Measurements from ENCODE around the gene DUXA. TPM values are rescaled to one million over a fixed set of nuclear protein-coding genes. Genes with fewer than 3 reads are reported as not detected.

The DUXA gene
- total RNA-seq (not detected in 2 replicates), polyA plus RNA-seq (not detected in 2 replicates), polyA minus RNA-seq (not detected in 2 replicates), Bru-seq, nascent RNA (not detected), BruChase-seq, experiment 1, labeled RNA remaining after a 6-hour chase (not detected), BruChase-seq, experiment 2, labeled RNA remaining after a 2-hour chase (not detected)
- not detected in 2 replicates for polyA plus RNA-seq (2011; cell fraction: cytosol; rRNA removed)
- not detected in 2 replicates for polyA plus RNA-seq (2011; cell fraction: nucleus; rRNA removed)
- not detected in 2 replicates for polyA plus RNA-seq (2012)
- polyA minus RNA-seq (2011; cell fraction: cytosol; rRNA and poly(A)+ RNA removed): not detected
- not detected in 2 replicates for polyA minus RNA-seq (2011; cell fraction: nucleus; rRNA and poly(A)+ RNA removed)
- long read RNA-seq: 0 reads

DNA sequence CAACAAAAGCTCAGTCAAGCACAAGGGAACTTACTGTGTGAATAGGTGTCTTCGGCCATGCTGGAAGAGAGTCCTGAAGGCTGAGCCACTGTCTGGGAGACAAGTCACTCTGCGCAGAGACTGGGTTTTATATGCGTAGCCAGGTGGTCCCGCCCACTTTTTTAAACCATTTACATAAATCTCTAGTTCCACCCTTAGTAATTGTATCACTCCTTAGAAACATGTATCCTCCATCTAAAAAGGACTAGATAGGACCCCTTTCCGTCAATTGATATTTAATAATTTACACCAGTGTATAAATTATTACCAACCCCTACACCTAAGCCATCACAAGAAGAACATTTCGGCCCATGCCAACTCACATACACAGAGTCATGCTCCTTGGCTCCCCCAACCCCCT, at the start of gene DUXA:
DUXA (minus strand) TSS at position 101 of the 400 bp plus-strand sequence; CDS start at position 59, 42 bp downstream.
- H3K4me1 ChIP-seq (ENCODE audit: control insufficient read depth, extremely low read depth, insufficient read depth, low read length): peaks cover 3% of the 10 kb centered on the region
- intact Hi-C loops (cut with micrococcal nuclease): no loop called here
- peaks cover 2% of the 10 kb centered on the region for H3K9me3 ChIP-seq (replicated peaks; ENCODE audit: control insufficient read depth, insufficient read depth, low read length)
- POLR2A ChIA-PET: no interaction called here
- FAIRE-seq (no peak), DNase-seq (ENCODE audit: low read depth, low spot score) (no peak)
- no TSS peak for BruUV-seq (replicated peaks)
- no peaks in the 10 kb centered on the region for H3K79me2 ChIP-seq (ENCODE audit: control insufficient read depth, insufficient read depth, low read length)
- no peak within 1 kb of the TSS for H2AFZ ChIP-seq (ENCODE audit: low read depth, low read length)
- TF ChIP-seq POLR2AphosphoS5 (IDR thresholded peaks at IDR 0.05; ENCODE audit: insufficient read depth, low read depth, low read length) (no peak), EZH2 (IDR thresholded peaks at IDR 0.05; ENCODE audit: borderline replicate concordance, low read depth, low read length, severe bottlenecking) (no peak)
- TF ChIP-seq, protein P1, sequence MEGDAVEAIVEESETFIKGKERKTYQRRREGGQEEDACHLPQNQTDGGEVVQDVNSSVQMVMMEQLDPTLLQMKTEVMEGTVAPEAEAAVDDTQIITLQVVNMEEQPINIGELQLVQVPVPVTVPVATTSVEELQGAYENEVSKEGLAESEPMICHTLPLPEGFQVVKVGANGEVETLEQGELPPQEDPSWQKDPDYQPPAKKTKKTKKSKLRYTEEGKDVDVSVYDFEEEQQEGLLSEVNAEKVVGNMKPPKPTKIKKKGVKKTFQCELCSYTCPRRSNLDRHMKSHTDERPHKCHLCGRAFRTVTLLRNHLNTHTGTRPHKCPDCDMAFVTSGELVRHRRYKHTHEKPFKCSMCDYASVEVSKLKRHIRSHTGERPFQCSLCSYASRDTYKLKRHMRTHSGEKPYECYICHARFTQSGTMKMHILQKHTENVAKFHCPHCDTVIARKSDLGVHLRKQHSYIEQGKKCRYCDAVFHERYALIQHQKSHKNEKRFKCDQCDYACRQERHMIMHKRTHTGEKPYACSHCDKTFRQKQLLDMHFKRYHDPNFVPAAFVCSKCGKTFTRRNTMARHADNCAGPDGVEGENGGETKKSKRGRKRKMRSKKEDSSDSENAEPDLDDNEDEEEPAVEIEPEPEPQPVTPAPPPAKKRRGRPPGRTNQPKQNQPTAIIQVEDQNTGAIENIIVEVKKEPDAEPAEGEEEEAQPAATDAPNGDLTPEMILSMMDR (IDR thresholded peaks at IDR 0.05; ENCODE audit: extremely low read depth in 1 of 2, insufficient read depth in 1 of 2, low read depth in 1 of 2, low read length in 2 of 2): no peak
- H3K9ac ChIP-seq (replicated peaks; ENCODE audit: extremely low read depth, insufficient read depth, low read length): no peak within 1 kb of the TSS
- no peaks in the 10 kb centered on the region for H4K20me1 ChIP-seq (replicated peaks; ENCODE audit: control insufficient read depth, extremely low read depth, insufficient read depth, low read length)
- no peak within 1 kb of the TSS for H3K4me3 ChIP-seq (replicated peaks in 1 of 3; ENCODE audit: insufficient read depth in 1 of 3, low read depth in 1 of 3, low read length in 3 of 3)
- H3K9me1 ChIP-seq (replicated peaks; ENCODE audit: control insufficient read depth, extremely low read depth, insufficient read depth, low read length): no peaks in the 10 kb centered on the region
- no peaks in the 10 kb centered on the region for H3K27me3 ChIP-seq (ENCODE audit: control insufficient read depth in 2 of 2, insufficient read depth in 2 of 2, low read length in 2 of 2)
- H3K36me3 ChIP-seq (ENCODE audit: control insufficient read depth in 2 of 2, extremely low read depth in 1 of 2, insufficient read depth in 2 of 2, low read length in 2 of 2): no peaks in the 10 kb centered on the region
- dilution Hi-C loops (cut with MboI; ENCODE audit: extremely low pct_ligation_motif_present, low sequenced_read_pairs): no loop called here
- H3K27ac ChIP-seq (ENCODE audit: insufficient read depth, low read depth, low read length): no peak within 1 kb of the TSS
- H3K4me2 ChIP-seq (ENCODE audit: insufficient read depth, low read length): no peak within 1 kb of the TSS
- CTCF ChIA-PET: no interaction called here

DNA sequence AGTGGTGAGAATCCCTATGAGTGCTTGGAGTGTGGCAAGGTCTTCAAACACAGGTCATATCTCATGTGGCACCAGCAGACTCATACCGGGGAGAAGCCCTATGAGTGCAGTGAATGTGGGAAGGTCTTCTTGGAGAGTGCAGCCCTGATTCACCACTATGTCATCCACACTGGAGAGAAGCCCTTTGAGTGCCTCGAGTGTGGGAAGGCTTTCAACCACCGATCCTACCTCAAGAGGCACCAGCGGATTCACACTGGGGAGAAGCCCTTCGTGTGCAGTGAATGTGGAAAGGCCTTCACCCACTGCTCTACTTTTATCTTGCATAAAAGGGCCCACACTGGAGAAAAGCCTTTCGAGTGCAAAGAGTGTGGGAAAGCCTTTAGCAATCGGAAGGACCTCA, 44.8 kb upstream of the DUXA start:
- BruUV-seq (replicated peaks): no TSS peak
- H4K20me1 ChIP-seq (replicated peaks; ENCODE audit: control insufficient read depth, extremely low read depth, insufficient read depth, low read length): no peaks in the 10 kb centered on the region
- no peak overlapping the region for H3K4me3 ChIP-seq (replicated peaks in 1 of 3; ENCODE audit: insufficient read depth in 1 of 3, low read depth in 1 of 3, low read length in 3 of 3)
- no peak overlapping the region for H3K4me2 ChIP-seq (ENCODE audit: insufficient read depth, low read length)
- ChIA-PET CTCF (no interaction called here), POLR2A (no interaction called here)
- no peak overlapping the region for H3K9ac ChIP-seq (replicated peaks; ENCODE audit: extremely low read depth, insufficient read depth, low read length)
- no peaks in the 10 kb centered on the region for H3K4me1 ChIP-seq (ENCODE audit: control insufficient read depth, extremely low read depth, insufficient read depth, low read length)
- intact Hi-C loops (cut with micrococcal nuclease) (no loop called here), dilution Hi-C loops (cut with MboI; ENCODE audit: extremely low pct_ligation_motif_present, low sequenced_read_pairs) (no loop called here)
- H3K9me3 ChIP-seq (replicated peaks; ENCODE audit: control insufficient read depth, insufficient read depth, low read length): peaks cover 2% of the 10 kb centered on the region
- no peaks in the 10 kb centered on the region for H3K27me3 ChIP-seq (ENCODE audit: control insufficient read depth in 2 of 2, insufficient read depth in 2 of 2, low read length in 2 of 2)
- no peak for DNase-seq (ENCODE audit: low read depth, low spot score)
- no peak overlapping the region for H2AFZ ChIP-seq (ENCODE audit: low read depth, low read length)
- TF ChIP-seq, protein P1 (IDR thresholded peaks at IDR 0.05; ENCODE audit: extremely low read depth in 1 of 2, insufficient read depth in 1 of 2, low read depth in 1 of 2, low read length in 2 of 2): no peak
- TF ChIP-seq GATA2 (IDR thresholded peaks at IDR 0.05; ENCODE audit: insufficient read depth, insufficient read length, low read depth, low read length) (no peak), POLR2A (IDR thresholded peaks at IDR 0.05; ENCODE audit: low read depth, low read length) (no peak), EZH2 (IDR thresholded peaks at IDR 0.05; ENCODE audit: borderline replicate concordance, low read depth, low read length, severe bottlenecking) (no peak), FOS (IDR thresholded peaks at IDR 0.05; ENCODE audit: borderline replicate concordance, insufficient read depth, low read length) (no peak), MYC (IDR thresholded peaks at IDR 0.05; ENCODE audit: low read depth, low read length) (no peak), POLR2AphosphoS5 (IDR thresholded peaks at IDR 0.05; ENCODE audit: insufficient read depth, low read depth, low read length) (no peak), JUN (IDR thresholded peaks at IDR 0.05; ENCODE audit: borderline replicate concordance, insufficient read depth, insufficient read length, low read depth) (no peak)
- TF ChIP-seq, protein P2, sequence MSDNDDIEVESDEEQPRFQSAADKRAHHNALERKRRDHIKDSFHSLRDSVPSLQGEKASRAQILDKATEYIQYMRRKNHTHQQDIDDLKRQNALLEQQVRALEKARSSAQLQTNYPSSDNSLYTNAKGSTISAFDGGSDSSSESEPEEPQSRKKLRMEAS (IDR thresholded peaks at IDR 0.05; ENCODE audit: insufficient read depth, insufficient read length): no peak
- no peak overlapping the region for H3K27ac ChIP-seq (ENCODE audit: insufficient read depth, low read depth, low read length)
- no peak for FAIRE-seq
- H3K36me3 ChIP-seq (ENCODE audit: control insufficient read depth in 2 of 2, extremely low read depth in 1 of 2, insufficient read depth in 2 of 2, low read length in 2 of 2): peaks cover 5 to 33% of the 10 kb centered on the region in 2 experiments
- peaks cover 2% of the 10 kb centered on the region for H3K79me2 ChIP-seq (ENCODE audit: control insufficient read depth, insufficient read depth, low read length)
- H3K9me1 ChIP-seq (replicated peaks; ENCODE audit: control insufficient read depth, extremely low read depth, insufficient read depth, low read length): no peaks in the 10 kb centered on the region
